ENCODE results near the gene CA4.

Gene CA4

GRCh38 chr17:60129164-60129563 lies 20.6 kb upstream of the CA4 start:
- Histone ChIP-seq H3K27me3 (ENCODE audit: insufficient read depth, low read length, poor library complexity) (peaks cover 8% of the 10 kb centered on the region), H2AFZ (ENCODE audit: low read depth, low read length) (no peak overlapping the region), H3K79me2 (ENCODE audit: insufficient read depth, low read length) (no peaks in the 10 kb centered on the region), H3K4me1 (ENCODE audit: insufficient read depth, low read length) (no peaks in the 10 kb centered on the region), H4K20me1 (ENCODE audit: insufficient read depth, low read length) (no peaks in the 10 kb centered on the region), H3K9me3 (ENCODE audit: insufficient read depth, low read length, severe bottlenecking) (no peaks in the 10 kb centered on the region), H3K36me3 (ENCODE audit: insufficient read depth, low read length) (no peaks in the 10 kb centered on the region), H3K27ac (ENCODE audit: low read length) (no peak overlapping the region), H3K9ac (ENCODE audit: low read depth, low read length) (no peak overlapping the region), H3K4me3 (ENCODE audit: low read depth in 1 of 2, low read length in 2 of 2) (no peak overlapping the region), H3K4me2 (ENCODE audit: insufficient read depth, low read length) (no peak overlapping the region)
- DNase-seq (no peak), ATAC-seq (ENCODE audit: insufficient read depth, low read depth) (no peak)
- no peak for TF ChIP-seq EZH2 (IDR thresholded peaks at IDR 0.05; ENCODE audit: borderline replicate concordance, low read depth, low read length, severe bottlenecking)
- TF ChIP-seq CTCF (IDR thresholded peaks at IDR 0.05; ENCODE audit: borderline replicate concordance, extremely low read depth, low read length, poor library complexity, severe bottlenecking): no peak

GRCh38 chr17:60130466-60130865 lies 19.3 kb upstream of the CA4 start:
- H4K20me1 ChIP-seq (ENCODE audit: insufficient read depth, low read length): no peaks in the 10 kb centered on the region
- H3K4me1 ChIP-seq (ENCODE audit: insufficient read depth, low read length): no peaks in the 10 kb centered on the region
- H3K9me3 ChIP-seq (ENCODE audit: insufficient read depth, low read length, severe bottlenecking): no peaks in the 10 kb centered on the region
- H3K27ac ChIP-seq (ENCODE audit: low read length): no peak overlapping the region
- H3K4me3 ChIP-seq (ENCODE audit: low read depth in 1 of 2, low read length in 2 of 2): no peak overlapping the region
- H3K27me3 ChIP-seq (ENCODE audit: insufficient read depth, low read length, poor library complexity): peaks cover 8% of the 10 kb centered on the region
- H3K4me2 ChIP-seq (ENCODE audit: insufficient read depth, low read length): no peak overlapping the region
- no peak overlapping the region for H2AFZ ChIP-seq (ENCODE audit: low read depth, low read length)
- ATAC-seq (ENCODE audit: insufficient read depth, low read depth) (no peak), DNase-seq (no peak)
- H3K36me3 ChIP-seq (ENCODE audit: insufficient read depth, low read length): no peaks in the 10 kb centered on the region
- TF ChIP-seq CTCF (IDR thresholded peaks at IDR 0.05; ENCODE audit: borderline replicate concordance, extremely low read depth, low read length, poor library complexity, severe bottlenecking) (no peak), EZH2 (IDR thresholded peaks at IDR 0.05; ENCODE audit: borderline replicate concordance, low read depth, low read length, severe bottlenecking) (no peak)
- H3K79me2 ChIP-seq (ENCODE audit: insufficient read depth, low read length): no peaks in the 10 kb centered on the region
- no peak overlapping the region for H3K9ac ChIP-seq (ENCODE audit: low read depth, low read length)

GRCh38 chr17:60134396-60135150 lies 15.2 kb upstream of the CA4 start:
- H3K79me2 ChIP-seq (ENCODE audit: insufficient read depth, low read length): no peaks in the 10 kb centered on the region
- no peak for ATAC-seq (ENCODE audit: insufficient read depth, low read depth)
- peaks cover 2% of the 10 kb centered on the region for H3K27me3 ChIP-seq (ENCODE audit: insufficient read depth, low read length, poor library complexity)

More at GRCh38 chr17:60134396-60135150, 15.2 kb upstream of the CA4 start:
- no peak overlapping the region for H3K27ac ChIP-seq (ENCODE audit: low read length)
- H3K4me2 ChIP-seq (ENCODE audit: insufficient read depth, low read length): no peak overlapping the region
- H3K4me3 ChIP-seq (ENCODE audit: low read depth in 1 of 2, low read length in 2 of 2): no peak overlapping the region
- no peaks in the 10 kb centered on the region for H4K20me1 ChIP-seq (ENCODE audit: insufficient read depth, low read length)
- no peak overlapping the region for H2AFZ ChIP-seq (ENCODE audit: low read depth, low read length)
- no peak overlapping the region for H3K9ac ChIP-seq (ENCODE audit: low read depth, low read length)
- H3K9me3 ChIP-seq (ENCODE audit: insufficient read depth, low read length, severe bottlenecking): no peaks in the 10 kb centered on the region
- no peak for DNase-seq
- no peaks in the 10 kb centered on the region for H3K4me1 ChIP-seq (ENCODE audit: insufficient read depth, low read length)
- H3K36me3 ChIP-seq (ENCODE audit: insufficient read depth, low read length): no peaks in the 10 kb centered on the region
- no peak for TF ChIP-seq CTCF (IDR thresholded peaks at IDR 0.05; ENCODE audit: borderline replicate concordance, extremely low read depth, low read length, poor library complexity, severe bottlenecking)
- no peak for TF ChIP-seq EZH2 (IDR thresholded peaks at IDR 0.05; ENCODE audit: borderline replicate concordance, low read depth, low read length, severe bottlenecking)

All from DND-41 (cell line).